Gastrocnemius medialis (tissue), 4 donors: ENCODE data around the gene TAS2R16.

ENCODE experiments used
- CTCF ChIP-seq, 5 experiments: fragments of 450-650 bp in 3 of 5; fragments of 200-600 bp in 2 of 5; sonication (generic) in 2 of 5; IDR thresholded peaks in 4 of 5; conservative IDR thresholded peaks in 1 of 5; 1 replicate in 4 of 5; 2 replicates in 1 of 5; pipeline ENCODE4 v1.5.1; 2016 to 2019; ENCODE audit warnings: antibody characterized with exemption in 5 of 5, mild to moderate bottlenecking in 3 of 5, moderate library complexity in 3 of 5
- POLR2A ChIP-seq, 2 donors: fragments of 450-650 bp; IDR thresholded peaks; one replicate each; pipeline ENCODE4 v1.6.1; 2017; ENCODE audit warnings: antibody characterized with exemption in 2 of 2, mild to moderate bottlenecking in 2 of 2, moderate library complexity in 2 of 2

DNA sequence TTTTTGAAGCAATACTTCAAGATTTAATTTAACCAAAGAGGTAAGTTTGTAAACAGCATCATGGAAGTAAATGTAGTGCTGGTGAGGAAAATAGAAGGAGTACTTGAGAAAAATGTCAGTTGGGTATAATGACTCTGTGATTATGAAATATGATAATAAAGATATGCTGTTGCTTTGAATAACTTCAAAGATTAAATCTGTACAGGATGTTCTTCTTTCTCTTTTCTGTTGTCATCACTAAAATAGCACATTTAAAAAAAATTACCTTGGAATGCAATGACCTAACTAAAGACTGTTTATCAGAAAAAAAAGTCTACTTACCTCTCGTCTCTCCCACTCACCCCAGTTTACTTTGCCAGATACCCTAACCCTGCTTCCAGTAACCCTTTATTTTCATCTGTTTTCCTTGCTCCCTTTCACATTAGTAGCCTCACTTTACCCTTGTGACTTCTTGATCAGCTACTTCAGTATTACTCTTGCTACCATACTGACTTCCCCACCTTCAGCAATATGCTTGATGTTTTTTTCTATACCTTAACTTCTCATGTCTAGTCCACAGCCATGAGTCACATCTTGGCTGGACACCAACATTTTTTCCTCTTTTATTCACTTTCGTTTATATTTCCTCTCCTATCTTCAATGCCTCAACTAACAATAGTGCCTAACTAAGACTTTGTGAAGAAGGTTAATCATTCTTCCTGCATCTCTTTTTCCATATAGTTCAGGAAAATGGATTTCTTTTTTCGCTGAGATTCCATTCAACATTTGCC, 29.7 kb upstream of the TAS2R16 start:
- TF ChIP-seq CTCF (IDR thresholded peaks at IDR 0.05 in 4 of 5, conservative IDR thresholded peaks at IDR 0.05 in 1 of 5) = no peak
- no peak for TF ChIP-seq POLR2A (IDR thresholded peaks at IDR 0.05)
